DND-41 (cell line): ENCODE data around the gene GALNT6.

Source experiments
- ATAC-seq: fragments of 200-7000 bp; cut with Tn5 transposase; 3 replicates; pipeline ENCODE4 v1.9.1; 2021; ENCODE audit warnings: low read depth; ENCODE audit not compliant: insufficient read depth
- DNase-seq: peaks from one replicate; pipeline ENCODE4 v3.0.0-alpha.2; 2020
- H2AFZ ChIP-seq: 2 replicates; pipeline ENCODE4 v1.6.0; 2012; ENCODE audit warnings: low read depth, low read length
- H3K27ac ChIP-seq: 2 replicates; pipeline ENCODE4 v1.5.1; 2012; ENCODE audit warnings: low read length, inconsistent platforms
- H3K27me3 ChIP-seq: fragments of 200-600 bp; sonication (generic); 2 replicates; pipeline ENCODE4 v1.6.0; 2012; ENCODE audit warnings: low read length, mild to moderate bottlenecking, inconsistent platforms; ENCODE audit not compliant: insufficient read depth, poor library complexity
- H3K36me3 ChIP-seq: 2 replicates; pipeline ENCODE4 v1.5.1; 2012; ENCODE audit warnings: low read length, inconsistent platforms; ENCODE audit not compliant: insufficient read depth
- H3K4me1 ChIP-seq: 2 replicates; pipeline ENCODE4 v1.5.1; 2012; ENCODE audit warnings: mild to moderate bottlenecking, low read length; ENCODE audit not compliant: insufficient read depth
- H3K4me2 ChIP-seq: 2 replicates; pipeline ENCODE4 v1.6.0; 2012; ENCODE audit warnings: mild to moderate bottlenecking, moderate library complexity, low read length, inconsistent platforms; ENCODE audit not compliant: insufficient read depth
- H3K4me3 ChIP-seq, 2 experiments: fragments of 200-600 bp in 1 of 2; shearing (Covaris generic) in 1 of 2; 2 replicates each; pipeline ENCODE4 v1.5.1; 2012 to 2016; ENCODE audit warnings: inconsistent platforms in 2 of 2, low read length in 2 of 2, mild to moderate bottlenecking in 2 of 2, low read depth in 1 of 2, moderate library complexity in 1 of 2
- H3K79me2 ChIP-seq: 2 replicates; pipeline ENCODE4 v1.6.0; 2012; ENCODE audit warnings: low read length, inconsistent platforms; ENCODE audit not compliant: insufficient read depth
- H3K9ac ChIP-seq: 2 replicates; pipeline ENCODE4 v1.6.0; 2012; ENCODE audit warnings: low read depth, mild to moderate bottlenecking, inconsistent platforms, low read length, moderate library complexity
- H3K9me3 ChIP-seq: 2 replicates; pipeline ENCODE4 v1.5.1; 2012; ENCODE audit warnings: low read length, moderate library complexity, mild to moderate bottlenecking, inconsistent platforms; ENCODE audit not compliant: insufficient read depth, severe bottlenecking
- H4K20me1 ChIP-seq: 2 replicates; pipeline ENCODE4 v1.6.0; 2012; ENCODE audit warnings: low read length; ENCODE audit not compliant: insufficient read depth
- CTCF ChIP-seq: IDR thresholded peaks from 2 replicates; pipeline ENCODE4 v1.5.1; 2012; ENCODE audit warnings: borderline replicate concordance, low read length, moderate library complexity, mild to moderate bottlenecking; ENCODE audit not compliant: poor library complexity, severe bottlenecking; ENCODE audit errors: extremely low read depth
- EZH2 ChIP-seq: IDR thresholded peaks from 3 replicates; pipeline ENCODE4 v1.6.1; 2012; ENCODE audit warnings: borderline replicate concordance, low read depth, mild to moderate bottlenecking, moderate library complexity, low read length, inconsistent platforms; ENCODE audit not compliant: severe bottlenecking

The GALNT6 gene

DNA sequence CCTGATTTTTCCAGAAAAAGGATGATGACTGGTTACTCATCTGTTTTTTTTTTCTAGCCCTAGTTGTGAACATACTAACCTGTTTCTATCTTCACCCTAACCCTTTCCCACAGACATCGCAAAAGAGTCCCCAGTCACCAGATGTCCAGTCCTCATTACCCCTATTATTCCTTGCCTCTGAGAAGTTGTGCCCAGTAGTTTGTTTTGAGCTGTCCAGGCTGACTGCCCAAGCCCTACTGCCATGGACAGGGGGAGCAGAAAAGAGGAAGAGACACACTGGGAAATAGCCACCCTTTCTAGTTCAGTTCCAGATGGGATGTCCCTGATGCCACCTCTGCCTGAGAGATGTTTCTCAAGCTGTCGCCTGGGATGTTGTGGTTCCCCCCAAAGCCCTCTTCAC is 30.9 kb downstream of the GALNT6 start:
- Histone ChIP-seq H3K9ac (no peak overlapping the region), H4K20me1 (no peaks in the 10 kb centered on the region), H3K27me3 (no peaks in the 10 kb centered on the region), H3K4me2 (no peak overlapping the region), H3K79me2 (no peaks in the 10 kb centered on the region), H3K4me1 (no peaks in the 10 kb centered on the region), H3K9me3 (no peaks in the 10 kb centered on the region), H2AFZ (no peak overlapping the region), H3K36me3 (peaks cover 91% of the 10 kb centered on the region), H3K4me3 (no peak overlapping the region), H3K27ac (peak overlapping the region; percentile 17; the same call in 1 of the 2 replicates)
- no peak for TF ChIP-seq EZH2
- TF ChIP-seq CTCF, result no peak
- no peak for ATAC-seq
- DNase-seq, result no peak

GRCh38 chr12:51359851-51360250 is 31.4 kb downstream of the GALNT6 start:
- Histone ChIP-seq H3K36me3 (peaks cover 92% of the 10 kb centered on the region), H3K79me2 (no peaks in the 10 kb centered on the region), H3K4me3 (no peak overlapping the region), H2AFZ (no peak overlapping the region), H3K27ac (no peak overlapping the region), H3K27me3 (no peaks in the 10 kb centered on the region), H3K9me3 (no peaks in the 10 kb centered on the region), H3K4me1 (no peaks in the 10 kb centered on the region), H3K9ac (no peak overlapping the region), H4K20me1 (no peaks in the 10 kb centered on the region), H3K4me2 (no peak overlapping the region)
- ATAC-seq, result no peak
- TF ChIP-seq CTCF, result no peak
- no peak for TF ChIP-seq EZH2
- no peak for DNase-seq

DNA sequence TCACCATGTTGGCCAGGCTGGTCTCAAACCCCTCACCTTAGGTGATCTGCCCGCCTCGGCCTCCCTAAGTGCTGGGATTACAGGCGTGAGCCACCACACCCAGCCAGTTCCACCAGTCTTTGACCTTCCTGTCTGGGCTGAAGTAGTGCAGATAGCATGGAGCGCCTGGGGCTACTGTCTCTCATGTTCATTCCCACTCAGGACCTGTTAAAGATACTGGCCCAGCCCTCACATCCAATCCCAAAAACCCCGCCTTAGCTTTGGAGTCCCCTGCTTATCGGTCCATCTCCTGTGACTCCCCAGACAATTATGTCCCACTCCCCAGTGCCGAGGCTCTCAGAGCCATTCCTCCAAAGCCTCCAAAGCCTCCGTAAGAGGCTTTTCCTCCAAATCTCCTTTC is 32.7 kb downstream of the GALNT6 start:
- Histone ChIP-seq H3K79me2 (no peaks in the 10 kb centered on the region), H3K36me3 (peaks cover 92% of the 10 kb centered on the region), H3K27ac (no peak overlapping the region), H3K4me3 (no peak overlapping the region), H3K4me1 (no peaks in the 10 kb centered on the region), H4K20me1 (no peaks in the 10 kb centered on the region), H3K9ac (no peak overlapping the region), H3K4me2 (no peak overlapping the region), H2AFZ (no peak overlapping the region), H3K9me3 (no peaks in the 10 kb centered on the region), H3K27me3 (no peaks in the 10 kb centered on the region)
- ATAC-seq, result no peak
- TF ChIP-seq EZH2 (no peak), CTCF (no peak)
- DNase-seq, result no peak

GRCh38 chr12:51357374-51358047 is 33.7 kb downstream of the GALNT6 start:
- Histone ChIP-seq H3K4me1 (no peaks in the 10 kb centered on the region), H3K27ac (no peak overlapping the region), H2AFZ (no peak overlapping the region), H3K4me3 (no peak overlapping the region), H4K20me1 (no peaks in the 10 kb centered on the region), H3K9ac (no peak overlapping the region), H3K4me2 (no peak overlapping the region), H3K79me2 (no peaks in the 10 kb centered on the region), H3K27me3 (no peaks in the 10 kb centered on the region), H3K9me3 (no peaks in the 10 kb centered on the region), H3K36me3 (peaks cover 85% of the 10 kb centered on the region)
- DNase-seq (no peak), ATAC-seq (no peak)
- TF ChIP-seq EZH2 (no peak), CTCF (no peak)
